HepG2 (cell line): Measurements from ENCODE around the gene VWA7. TPM values are rescaled to one million over a fixed set of nuclear protein-coding genes. Genes with fewer than 3 reads are reported as not detected.

Source experiments
- ARID2 ChIP-seq: sonication (generic); formaldehyde crosslinking; IDR thresholded peaks from 2 replicates; pipeline ENCODE4 v1.8.1; 2022; ENCODE audit warnings: mild to moderate bottlenecking, missing genetic modification reagents, borderline replicate concordance
- CBX2 ChIP-seq, 2 experiments: fragments of 200-600 bp in 1 of 2; sonication (generic); formaldehyde crosslinking in 1 of 2; IDR thresholded peaks; 2 replicates each; pipeline versions ENCODE4 v1.7.0 to v1.8.1; 2018 to 2022; ENCODE audit warnings: low read depth in 2 of 2, low read length in 1 of 2, mild to moderate bottlenecking in 1 of 2, missing genetic modification reagents in 1 of 2
- CHCHD3 ChIP-seq: sonication (generic); formaldehyde crosslinking; IDR thresholded peaks from 2 replicates; pipeline ENCODE4 v1.8.0; 2022; ENCODE audit warnings: mild to moderate bottlenecking, missing genetic modification reagents, moderate library complexity
- HNF1A ChIP-seq, 2 experiments: sonication (generic) in 1 of 2; formaldehyde crosslinking in 1 of 2; IDR thresholded peaks; 2 replicates each; pipeline versions ENCODE4 v1.4.0 to v1.6.1; 2016 to 2020; ENCODE audit warnings: borderline replicate concordance in 1 of 2, low read depth in 1 of 2, mild to moderate bottlenecking in 1 of 2, missing genetic modification reagents in 1 of 2
- IRF9 ChIP-seq: sonication (generic); formaldehyde crosslinking; IDR thresholded peaks from 2 replicates; pipeline ENCODE4 v1.8.0; 2022; ENCODE audit warnings: missing genetic modification reagents, mild to moderate bottlenecking, borderline replicate concordance
- KMT2B ChIP-seq: IDR thresholded peaks from 2 replicates; pipeline ENCODE4 v1.6.1; 2016; ENCODE audit warnings: missing genetic modification reagents, missing compliant biosample characterization
- NCOA2 ChIP-seq: sonication (generic); formaldehyde crosslinking; IDR thresholded peaks from 2 replicates; pipeline ENCODE4 v1.8.0; 2022; ENCODE audit warnings: inconsistent platforms
- NFATC3 ChIP-seq: sonication (generic); formaldehyde crosslinking; IDR thresholded peaks from 2 replicates; pipeline ENCODE4 v1.5.1; 2020; ENCODE audit warnings: mild to moderate bottlenecking, missing genetic modification reagents
- NFIB ChIP-seq: sonication (generic); formaldehyde crosslinking; IDR thresholded peaks from 2 replicates; pipeline ENCODE4 v1.9.0; 2021; ENCODE audit warnings: missing genetic modification reagents, mild to moderate bottlenecking, borderline replicate concordance
- NR2C2 ChIP-seq: sonication (generic); formaldehyde crosslinking; IDR thresholded peaks from 2 replicates; pipeline ENCODE4 v1.4.0; 2020; ENCODE audit warnings: missing genetic modification reagents, mild to moderate bottlenecking, moderate library complexity, borderline replicate concordance
- SIX4 ChIP-seq: sonication (generic); formaldehyde crosslinking; IDR thresholded peaks from 2 replicates; pipeline ENCODE4 v1.4.0; 2020; ENCODE audit warnings: missing genetic modification reagents
- SNAI1 ChIP-seq: sonication (generic); formaldehyde crosslinking; IDR thresholded peaks from 2 replicates; pipeline ENCODE4 v1.5.0; 2020; ENCODE audit warnings: mild to moderate bottlenecking, missing genetic modification reagents, borderline replicate concordance
- TBX2 ChIP-seq: sonication (generic); formaldehyde crosslinking; IDR thresholded peaks from 2 replicates; pipeline ENCODE4 v1.5.0; 2020; ENCODE audit warnings: missing genetic modification reagents, mild to moderate bottlenecking, borderline replicate concordance
- ZFP82 ChIP-seq: sonication (generic); formaldehyde crosslinking; IDR thresholded peaks from 2 replicates; pipeline ENCODE4 v1.5.1; 2020; ENCODE audit warnings: mild to moderate bottlenecking, missing genetic modification reagents, borderline replicate concordance
- ZMYM2 ChIP-seq: sonication (generic); formaldehyde crosslinking; IDR thresholded peaks from 2 replicates; pipeline ENCODE4 v1.8.0; 2022; ENCODE audit warnings: mild to moderate bottlenecking, missing genetic modification reagents
- ZNF124 ChIP-seq: sonication (generic); formaldehyde crosslinking; IDR thresholded peaks from 2 replicates; pipeline ENCODE4 v1.4.0; 2020; ENCODE audit warnings: missing genetic modification reagents
- ZNF234 ChIP-seq: sonication (generic); formaldehyde crosslinking; conservative IDR thresholded peaks from 2 replicates; pipeline ENCODE4 v1.5.1; 2020; ENCODE audit warnings: mild to moderate bottlenecking, missing genetic modification reagents
- ZNF331 ChIP-seq: sonication (generic); formaldehyde crosslinking; IDR thresholded peaks from 2 replicates; pipeline ENCODE4 v1.4.0; 2020; ENCODE audit warnings: missing genetic modification reagents
- ZNF567 ChIP-seq: sonication (generic); formaldehyde crosslinking; IDR thresholded peaks from 2 replicates; pipeline ENCODE4 v1.8.1; 2023; ENCODE audit warnings: mild to moderate bottlenecking, missing genetic modification reagents, borderline replicate concordance
- ZNF614 ChIP-seq: IDR thresholded peaks from 2 replicates; pipeline ENCODE4 v1.6.1; 2018; ENCODE audit warnings: missing biosample characterization, missing genetic modification reagents, inconsistent platforms, borderline replicate concordance
- ZNF766 ChIP-seq: sonication (generic); formaldehyde crosslinking; IDR thresholded peaks from 2 replicates; pipeline ENCODE4 v1.5.0; 2020; ENCODE audit warnings: missing genetic modification reagents, borderline replicate concordance
- ZZZ3 ChIP-seq: sonication (generic); formaldehyde crosslinking; IDR thresholded peaks from 2 replicates; pipeline ENCODE4 v1.4.0; 2020; ENCODE audit warnings: missing genetic modification reagents, mild to moderate bottlenecking, borderline replicate concordance
- polyA plus RNA-seq, 8 experiments: library from polyadenylated mRNA; depleted of rRNA in 3 of 8; stranded (reverse) in 7 of 8; unstranded in 1 of 8; fragments of >200 nt; fragmentation: Illumina TruSeq in 4 of 8; extraction: Trizol in 4 of 8; gene quantifications; 2 replicates each; pipeline versions ENCODE4 v1.2.1 to v1.2.3, GENCODE V29; 2011 to 2016; ENCODE audit warnings: low read depth in 4 of 8, missing spikeins in 1 of 8, mixed read lengths in 1 of 8; ENCODE audit not compliant: insufficient read depth in 1 of 8
- total RNA-seq, 5 experiments: library from RNA; depleted of rRNA; stranded (reverse); fragments of >200 nt; fragmentation: Illumina TruSeq; extraction: Trizol; gene quantifications; 2 replicates each; pipeline ENCODE4 v1.2.3, GENCODE V29; 2016; ENCODE audit warnings: low read depth in 1 of 5

Gene VWA7
- total and polyA plus RNA-seq, 2 of the 13 experiments (the other 11 are each of a cell fraction or from before 2014, with no cell fraction given), result 0.86 to 3.3 TPM

GRCh38 chr6:31806470-31807272 lies 29.5 kb upstream of the VWA7 start, which contains the start of gene LSM2 (continued):
- no peak for TF ChIP-seq HNF1A (IDR thresholded peaks at IDR 0.05; ENCODE audit: low read depth)
- TF ChIP-seq HNF1A (CRISPR knock-in tag; IDR thresholded peaks at IDR 0.05; ENCODE audit: borderline replicate concordance), result peak; percentile 85; the same call in 1 of the 2 replicates
- TF ChIP-seq ZNF331 (CRISPR knock-in tag), result peak; percentile 69
- peak; percentile 94 for TF ChIP-seq KMT2B (CRISPR knock-in tag)
- TF ChIP-seq IRF9 (CRISPR knock-in tag), result peak; percentile 97
- TF ChIP-seq TBX2 (CRISPR knock-in tag), result peak; percentile 86; the same call in 1 of the 2 replicates
- TF ChIP-seq NFIB (CRISPR knock-in tag), result 0 out of 2 replicates have a peak, but pooled peaks have one; percentile 34
- TF ChIP-seq ZNF234 (CRISPR knock-in tag), result no peak
- no peak; the same call in 1 of the 2 replicates for TF ChIP-seq SNAI1
- TF ChIP-seq CHCHD3 (CRISPR knock-in tag), result peak; percentile 86; the same call in 1 of the 2 replicates
- TF ChIP-seq ARID2 (CRISPR knock-in tag), result peak; percentile 64; the same call in 1 of the 2 replicates
- TF ChIP-seq ZZZ3, result peak; percentile 86; the same call in 1 of the 2 replicates
- TF ChIP-seq ZNF766 (CRISPR knock-in tag), result peak; percentile 93; the same call in 1 of the 2 replicates
- peak; percentile 89 for TF ChIP-seq NR2C2 (CRISPR knock-in tag)
- peak; percentile 60; the same call in 1 of the 2 replicates for TF ChIP-seq NCOA2
- no peak for TF ChIP-seq ZNF567 (CRISPR knock-in tag)
- TF ChIP-seq NFATC3 (CRISPR knock-in tag), result peak; percentile 94; the same call in 1 of the 2 replicates
- TF ChIP-seq ZMYM2 (CRISPR knock-in tag), result peak; percentile 70
- TF ChIP-seq CBX2 (IDR thresholded peaks at IDR 0.05; ENCODE audit: low read depth, low read length), result no peak
- TF ChIP-seq CBX2 (CRISPR knock-in tag; IDR thresholded peaks at IDR 0.05; ENCODE audit: low read depth), result no peak
- peak; percentile 88; the same call in 1 of the 2 replicates for TF ChIP-seq ZNF124 (CRISPR knock-in tag)
- TF ChIP-seq ZFP82, result 0 out of 2 replicates have a peak, but pooled peaks have one; percentile 45
- 0 out of 2 replicates have a peak, but pooled peaks have one; percentile 16 for TF ChIP-seq SIX4 (CRISPR knock-in tag)
- peak; percentile 75; the same call in 1 of the 2 replicates for TF ChIP-seq ZNF614 (CRISPR knock-in tag)
